CD4-positive, alpha-beta T cell (primary cell): ENCODE results near the gene CFAP141. TPM values are rescaled to one million over a fixed set of nuclear protein-coding genes. Genes with fewer than 3 reads are reported as not detected.
A peak's percentile ranks its signal among the peaks of the same experiment; 100 is the strongest.

Experiments
- ATAC-seq: fragments of 200-7000 bp; cut with Tn5 transposase; one replicate; pipeline ENCODE4 v1.10.0; 2022; ENCODE audit warnings: mild to moderate bottlenecking; ENCODE audit not compliant: poor library complexity
- CTCF ChIA-PET: fragments of 350-600 bp; sonication (Branson Sonifier 250); formaldehyde crosslinking; loops from one replicate; lab custom pipeline; 2021; ENCODE audit warnings: antibody characterized with exemption, inconsistent platforms; lab: Charles Lee
- POLR2A ChIA-PET: fragments of 350-600 bp; sonication (Branson Sonifier 250); formaldehyde crosslinking; loops from one replicate; lab custom pipeline; 2021; ENCODE audit warnings: antibody characterized with exemption, inconsistent platforms; lab: Charles Lee
- DNase-seq, 14 experiments: peaks; one replicate each; pipeline ENCODE4 v3.0.0-alpha.2; 2013 to 2020; ENCODE audit warnings: mixed read lengths in 2 of 14
- H3K27ac ChIP-seq, 2 donors: one replicate each; pipeline versions ENCODE4 v1.5.1 to v1.7.0; 2013; ENCODE audit warnings: low read length in 2 of 2, low read depth in 1 of 2, mild to moderate bottlenecking in 1 of 2
- H3K27me3 ChIP-seq, 2 experiments: 1 replicate in 1 of 2; 2 replicates in 1 of 2; pipeline versions ENCODE4 v1.6.1 to v1.7.0; 2013; ENCODE audit warnings: low read length in 2 of 2, control low read depth in 1 of 2, mild to moderate bottlenecking in 1 of 2, moderate library complexity in 1 of 2; ENCODE audit not compliant: insufficient read depth in 2 of 2, control insufficient read depth in 1 of 2
- H3K36me3 ChIP-seq: one replicate; pipeline ENCODE4 v1.6.1; 2013; ENCODE audit warnings: low read length, control low read depth; ENCODE audit not compliant: insufficient read depth
- H3K4me1 ChIP-seq: one replicate; pipeline ENCODE4 v1.6.1; 2013; ENCODE audit warnings: low read length, control low read depth; ENCODE audit not compliant: insufficient read depth
- H3K4me3 ChIP-seq: one replicate; pipeline ENCODE4 v1.5.1; 2013; ENCODE audit warnings: mild to moderate bottlenecking, low read length, moderate library complexity
- H3K9me3 ChIP-seq, 2 experiments: 1 replicate in 1 of 2; 2 replicates in 1 of 2; pipeline versions ENCODE4 v1.6.1 to v1.7.0; 2013; ENCODE audit warnings: low read length in 2 of 2, mild to moderate bottlenecking in 2 of 2, control low read depth in 1 of 2, moderate library complexity in 1 of 2; ENCODE audit not compliant: control insufficient read depth in 1 of 2, insufficient read depth in 1 of 2
- H3K27ac Mint-ChIP-seq: one replicate; pipeline ENCODE4 v1.8.0; 2020; ENCODE audit warnings: mixed read lengths
- H3K27me3 Mint-ChIP-seq: one replicate; pipeline ENCODE4 v1.8.0; 2021; ENCODE audit warnings: mixed read lengths
- H3K36me3 Mint-ChIP-seq: one replicate; pipeline ENCODE4 v1.8.0; 2021; ENCODE audit warnings: low read depth, mixed read lengths
- H3K4me1 Mint-ChIP-seq: one replicate; pipeline ENCODE4 v1.8.0; 2021; ENCODE audit warnings: low read depth, mixed read lengths
- H3K4me3 Mint-ChIP-seq: one replicate; pipeline ENCODE4 v1.8.0; 2020; ENCODE audit warnings: mild to moderate bottlenecking, mixed read lengths
- H3K9me3 Mint-ChIP-seq: one replicate; pipeline ENCODE4 v1.8.0; 2020; ENCODE audit warnings: mixed read lengths
- intact Hi-C, 2 experiments: fragments of 100-400 bp; cut with DNase I in 1 of 2; cut with micrococcal nuclease in 1 of 2; formaldehyde crosslinking; loops; one replicate each; pipeline versions ENCODE4 v1.15.1 to v1.9.0; 2023 to 2025; cut with DNase I, micrococcal nuclease
- total RNA-seq, 174 experiments: library from RNA in 2 of 174; stranded (reverse) in 2 of 174; gene quantifications; one replicate each; pipeline ENCODE4 v1.2.3 and lab custom pipeline; 2021 to 2026
- TF ChIP-seq, protein P1 (sequence below): fragments of 200-600 bp; IDR thresholded peaks from one replicate; pipeline ENCODE4 v1.8.0; 2022; ENCODE audit warnings: antibody characterized with exemption, mild to moderate bottlenecking

CFAP141 gene
- total RNA-seq, 2 experiments from 2014 or later: not detected

DNA sequence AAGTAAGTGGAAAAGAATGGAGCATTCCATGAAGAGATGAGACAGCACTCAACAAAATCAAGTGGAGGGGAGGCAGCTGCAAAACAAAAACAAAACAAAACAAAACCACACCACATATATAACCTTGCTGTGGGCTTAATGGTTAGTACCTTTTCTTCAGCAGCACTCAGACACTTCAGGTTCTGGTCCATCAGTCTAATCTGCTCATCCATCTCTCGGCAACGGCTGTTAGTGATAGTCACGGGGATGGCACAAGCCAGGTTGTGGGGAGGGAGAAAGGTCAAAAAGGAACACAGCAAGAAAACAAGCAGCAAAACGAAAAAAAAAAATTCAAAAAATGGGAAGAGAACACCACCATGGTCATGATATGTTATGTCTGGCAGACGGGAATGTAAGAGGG lies 34.3 kb downstream of the CFAP141 start:
- intact Hi-C loops: no loop called here
- DNase-seq: no peak
- no peak for ATAC-seq
- Mint-ChIP-seq H3K36me3 (peaks cover 89% of the 10 kb centered on the region), H3K4me3 (no peak overlapping the region), H3K4me1 (peaks cover 54% of the 10 kb centered on the region), H3K27ac (peak overlapping the region; percentile 25), H3K9me3 (no peaks in the 10 kb centered on the region), H3K27me3 (no peaks in the 10 kb centered on the region)
- TF ChIP-seq, protein P1, sequence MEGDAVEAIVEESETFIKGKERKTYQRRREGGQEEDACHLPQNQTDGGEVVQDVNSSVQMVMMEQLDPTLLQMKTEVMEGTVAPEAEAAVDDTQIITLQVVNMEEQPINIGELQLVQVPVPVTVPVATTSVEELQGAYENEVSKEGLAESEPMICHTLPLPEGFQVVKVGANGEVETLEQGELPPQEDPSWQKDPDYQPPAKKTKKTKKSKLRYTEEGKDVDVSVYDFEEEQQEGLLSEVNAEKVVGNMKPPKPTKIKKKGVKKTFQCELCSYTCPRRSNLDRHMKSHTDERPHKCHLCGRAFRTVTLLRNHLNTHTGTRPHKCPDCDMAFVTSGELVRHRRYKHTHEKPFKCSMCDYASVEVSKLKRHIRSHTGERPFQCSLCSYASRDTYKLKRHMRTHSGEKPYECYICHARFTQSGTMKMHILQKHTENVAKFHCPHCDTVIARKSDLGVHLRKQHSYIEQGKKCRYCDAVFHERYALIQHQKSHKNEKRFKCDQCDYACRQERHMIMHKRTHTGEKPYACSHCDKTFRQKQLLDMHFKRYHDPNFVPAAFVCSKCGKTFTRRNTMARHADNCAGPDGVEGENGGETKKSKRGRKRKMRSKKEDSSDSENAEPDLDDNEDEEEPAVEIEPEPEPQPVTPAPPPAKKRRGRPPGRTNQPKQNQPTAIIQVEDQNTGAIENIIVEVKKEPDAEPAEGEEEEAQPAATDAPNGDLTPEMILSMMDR: no peak
- Histone ChIP-seq H3K9me3 (no peaks in the 10 kb centered on the region), H3K4me3 (no peak overlapping the region), H3K4me1 (peaks cover 16% of the 10 kb centered on the region), H3K27me3 (no peaks in the 10 kb centered on the region), H3K36me3 (peaks cover 88% of the 10 kb centered on the region), H3K27ac (no peak overlapping the region)
- ChIA-PET CTCF (no interaction called here), POLR2A (interaction anchor here (0.6 to 2.3 kb wide), 2 partner anchors 12 to 14 kb away, joined by 3 to 6 read pairs; no protein-coding TSS in a partner anchor)

DNA sequence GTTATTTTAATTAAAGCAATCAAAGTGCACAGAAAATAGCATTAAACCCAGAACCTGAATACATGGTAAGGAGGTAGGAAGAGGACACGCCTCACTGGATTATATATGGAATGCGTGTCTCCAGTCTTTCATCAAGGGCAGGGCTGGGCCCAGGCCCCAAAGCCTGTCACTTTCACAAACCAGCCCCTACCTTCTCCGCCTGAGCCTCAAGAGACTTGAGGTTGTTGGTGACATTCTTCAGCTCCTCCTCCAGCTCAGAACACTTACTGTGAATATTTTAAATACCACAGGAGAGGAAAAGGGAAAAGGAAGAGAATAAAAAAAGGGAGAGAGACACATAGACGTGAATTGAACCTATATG lies 34.9 kb downstream of the CFAP141 start:
- CTCF ChIA-PET: interaction anchor here (0.7 kb wide), 1 partner anchor 13 kb away, joined by 3 read pairs; no protein-coding TSS in a partner anchor
- H3K9me3 ChIP-seq: no peaks in the 10 kb centered on the region
- no peak for DNase-seq
- TF ChIP-seq, protein P1: no peak
- Mint-ChIP-seq H3K4me3 (no peak overlapping the region), H3K9me3 (no peaks in the 10 kb centered on the region), H3K27ac (peak overlapping the region; percentile 25), H3K36me3 (peaks cover 92% of the 10 kb centered on the region), H3K27me3 (no peaks in the 10 kb centered on the region), H3K4me1 (peaks cover 47% of the 10 kb centered on the region)
- POLR2A ChIA-PET: interaction anchor here (0.6 to 2.3 kb wide), 2 partner anchors 11 to 13 kb away, joined by 3 to 6 read pairs; no protein-coding TSS in a partner anchor
- intact Hi-C loops: no loop called here
- peaks cover 93% of the 10 kb centered on the region for H3K36me3 ChIP-seq
- H3K4me1 ChIP-seq: peaks cover 9% of the 10 kb centered on the region
- no peaks in the 10 kb centered on the region for H3K27me3 ChIP-seq
- peak overlapping the region in 1 of 2 donors; percentile 2 for H3K27ac ChIP-seq
- no peak overlapping the region for H3K4me3 ChIP-seq
- no peak for ATAC-seq

DNA sequence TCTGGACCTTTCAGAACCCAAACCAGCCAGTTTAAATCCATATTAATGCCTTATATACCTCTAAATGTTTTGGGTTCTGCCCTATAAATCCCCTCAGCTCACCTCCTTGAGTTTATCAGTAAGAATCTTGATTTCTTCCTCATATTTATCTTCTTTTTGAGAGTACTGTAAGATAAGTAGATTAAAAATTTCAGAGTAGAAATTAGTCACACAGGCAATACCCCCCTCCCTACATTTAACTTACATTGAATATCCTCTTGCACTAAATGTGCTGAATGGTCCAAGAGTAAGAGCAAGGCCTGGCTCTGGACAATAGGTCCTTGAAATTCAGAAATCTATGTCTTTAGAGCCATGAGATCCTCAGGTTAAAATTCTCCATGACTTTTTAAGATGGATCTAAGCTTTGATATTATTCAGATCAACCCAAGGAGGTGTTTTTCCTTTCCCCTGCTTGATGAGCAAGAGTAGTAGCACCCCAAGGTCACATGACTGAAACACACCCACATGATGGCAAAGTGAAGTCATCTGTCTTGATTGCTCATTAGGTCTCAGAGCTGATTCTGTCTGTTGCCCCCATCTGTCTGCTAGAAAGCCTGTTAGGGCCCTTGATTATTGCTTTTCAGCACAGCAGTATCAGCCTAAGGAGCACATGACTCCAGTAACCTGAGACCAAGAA lies 35.4 kb downstream of the CFAP141 start:
- H3K27ac ChIP-seq: peak overlapping the region in 1 of 2 donors; percentile 2
- ChIA-PET POLR2A (interaction anchor here (2.3 kb wide), 1 partner anchor 13 kb away, joined by 6 read pairs; no protein-coding TSS in a partner anchor), CTCF (interaction anchor here (0.7 to 1.4 kb wide), 2 partner anchors 11 to 13 kb away, joined by 3 to 6 read pairs; no protein-coding TSS in a partner anchor)
- no peak overlapping the region for H3K4me3 Mint-ChIP-seq
- H3K27me3 Mint-ChIP-seq: no peaks in the 10 kb centered on the region
- ATAC-seq (peak; percentile 43), DNase-seq (peak in 3 of 14 experiments; percentile 17 to 30 (median 19))
- peaks cover 4% of the 10 kb centered on the region for H3K4me1 ChIP-seq
- H3K4me1 Mint-ChIP-seq: peaks cover 47% of the 10 kb centered on the region
- H3K9me3 ChIP-seq: no peaks in the 10 kb centered on the region
- peak overlapping the region; percentile 25 for H3K27ac Mint-ChIP-seq
- peaks cover 92% of the 10 kb centered on the region for H3K36me3 Mint-ChIP-seq
- TF ChIP-seq, protein P1: no peak
- H3K36me3 ChIP-seq: peaks cover 94% of the 10 kb centered on the region
- no peaks in the 10 kb centered on the region for H3K9me3 Mint-ChIP-seq
- H3K4me3 ChIP-seq: no peak overlapping the region
- H3K27me3 ChIP-seq: no peaks in the 10 kb centered on the region
- intact Hi-C loops: no loop called here
